EL (cell line): ENCODE results near the gene SPC24.

Source experiments
- DNase-seq: peaks from one replicate; pipeline ENCODE4 v3.0.0-alpha.2; 2016

SPC24 gene

GRCh38 chr19:11155373-11156120 lies at the start of gene SPC24:
TSS of gene SPC24 (minus strand) at chr19:11155782. CDS start at chr19:11155776, 6 bp downstream.
- peak; percentile 99 for DNase-seq

GRCh38 chr19:11204943-11205349 lies 49.4 kb upstream of the SPC24 start:
- peak; percentile 37 for DNase-seq

GRCh38 chr19:11204076-11204602 lies 48.6 kb upstream of the SPC24 start:
- no peak for DNase-seq

- peak; percentile 91 for DNase-seq
These were observed 47.9 kb upstream of the SPC24 start for GRCh38 chr19:11203194-11204075.

- no peak for DNase-seq
These were observed 47.1 kb upstream of the SPC24 start for GRCh38 chr19:11202488-11203193.

- DNase-seq = no peak
These were observed 46.2 kb upstream of the SPC24 start for GRCh38 chr19:11201791-11202190.

- DNase-seq = no peak
These were observed 45.3 kb upstream of the SPC24 start for GRCh38 chr19:11200931-11201330.

- DNase-seq = no peak
These were observed 44.5 kb upstream of the SPC24 start for GRCh38 chr19:11200015-11200574.

- DNase-seq = no peak
These were observed 43.9 kb upstream of the SPC24 start for GRCh38 chr19:11199517-11199916.

GRCh38 chr19:11198769-11199424 lies 43.3 kb upstream of the SPC24 start:
- no peak for DNase-seq

GRCh38 chr19:11198175-11198534 lies 42.6 kb upstream of the SPC24 start:
- no peak for DNase-seq

- DNase-seq = peak; percentile 77
These were observed 42.0 kb upstream of the SPC24 start, which contains the start of gene KANK2 for GRCh38 chr19:11197291-11198174. TSS of gene KANK2 (minus strand) at chr19:11197545. CDS start at chr19:11194511, 3,034 bp downstream.

GRCh38 chr19:11196406-11197287 lies 41.1 kb upstream of the SPC24 start:
- peak; percentile 56 for DNase-seq

GRCh38 chr19:11195681-11196080 lies 40.1 kb upstream of the SPC24 start:
- DNase-seq = no peak

GRCh38 chr19:11194656-11195558 lies 39.3 kb upstream of the SPC24 start:
- peak; percentile 35 for DNase-seq

GRCh38 chr19:11194173-11194572 lies 38.6 kb upstream of the SPC24 start:
- no peak for DNase-seq

- no peak for DNase-seq
These were observed 37.7 kb upstream of the SPC24 start for GRCh38 chr19:11192957-11193939.

- no peak for DNase-seq
These were observed 36.4 kb upstream of the SPC24 start for GRCh38 chr19:11191934-11192333.
